Activated T-helper 9 cell treated with anti-CD3 and anti-CD28 coated beads, Interleukin-2, amount 50 U/mL, for 16 hours (primary cell): Measurements from ENCODE around the gene ROBO4.

Source experiments
- DNase-seq: peaks from one replicate; pipeline ENCODE4 v3.0.0-alpha.2; 2020; ENCODE audit warnings: low read depth

The ROBO4 gene

GRCh38 chr11:124889191-124890091 lies 8.2 kb downstream of the ROBO4 start:
- DNase-seq, result no peak

- DNase-seq, result no peak
Measured at GRCh38 chr11:124887667-124888013, 10.0 kb downstream of the ROBO4 start.

GRCh38 chr11:124886978-124887666 lies 10.5 kb downstream of the ROBO4 start:
- DNase-seq, result no peak

GRCh38 chr11:124886476-124886875 lies 11.2 kb downstream of the ROBO4 start:
- DNase-seq, result no peak

- no peak for DNase-seq
Measured at GRCh38 chr11:124884869-124885479, 12.7 kb downstream of the ROBO4 start.

DNA sequence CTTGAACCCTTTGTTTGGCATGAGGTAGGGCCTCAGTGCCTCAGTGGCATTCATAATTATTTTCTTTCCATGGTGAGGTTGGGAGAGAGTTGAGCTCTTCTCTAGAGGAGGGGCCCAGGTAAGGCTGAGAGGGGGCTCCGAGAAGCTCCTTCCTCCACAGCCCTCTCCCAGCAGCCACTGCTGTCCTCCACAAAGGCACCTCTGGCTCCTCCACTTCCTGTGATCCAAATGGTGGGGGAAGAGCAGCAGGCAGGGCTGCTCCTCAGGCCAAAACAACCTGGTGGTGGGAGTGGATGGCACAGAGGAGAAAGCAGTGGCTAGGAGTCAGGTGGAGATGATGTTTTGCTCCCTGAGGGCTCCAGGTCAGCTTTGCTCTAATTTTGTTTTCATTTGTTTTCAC lies 13.3 kb downstream of the ROBO4 start:
- DNase-seq, result no peak

GRCh38 chr11:124882339-124883071 lies 15.2 kb downstream of the ROBO4 start:
- DNase-seq, result no peak

DNA sequence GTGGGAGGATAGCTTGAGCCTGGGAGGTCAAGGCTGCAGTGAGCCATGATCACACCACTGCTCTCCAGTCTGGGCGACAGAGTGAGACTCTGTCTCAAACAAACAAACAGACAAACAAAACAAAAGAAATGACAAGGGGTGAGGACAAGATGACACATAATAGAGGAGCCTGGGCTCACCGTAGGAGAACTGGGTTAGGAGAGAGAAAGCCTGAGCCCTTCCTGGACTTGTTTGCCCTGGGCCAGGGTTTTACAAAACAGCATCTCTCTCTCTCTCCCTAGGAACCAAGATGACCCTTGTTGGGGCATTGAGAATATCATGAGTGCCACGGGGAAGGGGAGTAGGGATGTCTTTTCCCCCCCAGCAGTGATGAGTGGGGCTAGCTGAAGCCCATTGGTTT lies 16.7 kb downstream of the ROBO4 start:
- DNase-seq, result no peak

- DNase-seq, result no peak
Measured at GRCh38 chr11:124880290-124880611, 17.4 kb downstream of the ROBO4 start.

DNA sequence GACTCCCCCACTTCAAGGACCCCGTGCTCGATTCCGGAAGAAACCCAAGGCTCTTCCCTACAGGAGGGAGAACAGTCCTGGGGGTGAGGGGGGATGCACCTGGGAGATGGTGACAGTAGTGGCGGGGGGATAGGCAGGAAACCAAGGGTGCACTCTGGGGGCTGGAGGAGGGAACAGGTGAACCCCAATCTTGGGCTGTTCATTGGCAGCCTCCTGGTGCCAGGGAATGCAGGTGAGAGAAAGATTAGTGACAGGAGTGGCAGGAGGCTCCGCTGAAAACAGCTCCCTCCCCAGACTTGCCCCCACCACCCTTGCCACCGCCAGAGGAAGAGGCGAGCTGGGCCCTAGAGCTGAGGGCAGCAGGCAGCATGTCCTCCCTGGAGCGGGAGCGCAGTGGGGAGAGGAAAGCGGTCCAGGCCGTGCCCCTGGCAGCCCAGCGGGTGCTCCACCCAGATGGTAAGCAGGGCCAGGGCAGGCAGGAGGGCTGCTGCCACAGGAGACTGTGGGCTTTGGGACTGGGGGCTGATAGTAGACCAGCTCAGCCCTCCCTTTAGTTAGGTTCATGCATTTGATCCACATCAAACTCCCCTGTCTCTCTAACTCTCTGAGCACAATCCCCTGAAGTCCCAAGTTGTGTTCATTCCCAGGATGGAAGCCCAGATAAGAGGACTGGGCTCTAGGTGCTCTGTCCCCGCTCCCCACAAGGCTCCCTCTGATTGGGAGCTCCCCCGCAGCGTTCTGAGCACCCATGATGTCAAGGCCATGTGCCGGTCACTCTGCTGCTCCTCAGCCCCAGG lies 18.0 kb downstream of the ROBO4 start:
- DNase-seq, result no peak

GRCh38 chr11:124878759-124879492 lies 18.7 kb downstream of the ROBO4 start:
- no peak for DNase-seq

GRCh38 chr11:124877910-124878758 lies 19.5 kb downstream of the ROBO4 start:
- DNase-seq, result no peak

- no peak for DNase-seq
Measured at GRCh38 chr11:124877631-124877909, 20.1 kb downstream of the ROBO4 start.

- DNase-seq, result no peak
Measured at GRCh38 chr11:124876818-124877630, 20.6 kb downstream of the ROBO4 start.

DNA sequence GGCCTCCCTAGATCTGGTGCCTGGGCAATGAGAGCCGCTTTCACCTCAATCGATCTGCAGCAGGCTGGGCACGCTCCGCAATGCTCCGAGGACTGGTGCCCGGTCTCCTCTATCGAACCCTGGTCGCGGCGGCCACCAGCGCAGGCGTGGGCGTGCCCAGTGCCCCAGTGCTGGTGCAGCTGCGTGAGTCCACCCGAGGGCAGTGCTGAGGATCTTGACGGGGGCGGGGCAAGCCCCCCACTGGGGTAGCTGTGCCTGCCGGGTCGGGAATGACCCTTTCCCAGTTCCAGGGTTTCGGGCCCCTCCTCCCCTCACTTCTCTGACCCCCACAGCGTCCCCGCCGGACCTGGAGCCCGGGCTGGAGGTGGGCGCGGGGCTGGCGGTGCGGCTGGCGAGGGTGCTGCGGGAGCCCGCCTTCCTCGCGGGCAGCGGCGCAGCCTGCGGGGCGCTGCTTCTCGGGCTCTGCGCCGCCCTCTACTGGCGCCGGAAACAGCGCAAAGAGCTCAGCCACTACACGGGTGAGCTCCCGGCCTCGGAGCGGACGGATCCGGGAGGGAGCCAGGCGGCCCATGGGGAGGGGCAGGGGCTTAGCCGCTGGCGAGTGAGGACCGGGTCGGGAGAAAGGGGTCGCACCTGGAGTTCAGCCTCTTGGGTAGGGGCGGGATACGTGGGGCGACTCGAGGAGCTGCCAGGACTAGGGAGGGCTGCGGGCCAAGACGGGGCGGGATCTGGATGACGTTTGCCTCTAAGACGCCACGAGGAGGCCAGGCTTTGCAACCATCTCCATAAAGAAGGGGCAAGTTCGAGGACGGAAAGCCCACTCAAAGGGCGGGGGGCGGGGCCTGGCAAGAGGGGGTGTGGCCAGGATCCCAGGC lies 21.5 kb downstream of the ROBO4 start:
- peak; percentile 63 for DNase-seq

DNA sequence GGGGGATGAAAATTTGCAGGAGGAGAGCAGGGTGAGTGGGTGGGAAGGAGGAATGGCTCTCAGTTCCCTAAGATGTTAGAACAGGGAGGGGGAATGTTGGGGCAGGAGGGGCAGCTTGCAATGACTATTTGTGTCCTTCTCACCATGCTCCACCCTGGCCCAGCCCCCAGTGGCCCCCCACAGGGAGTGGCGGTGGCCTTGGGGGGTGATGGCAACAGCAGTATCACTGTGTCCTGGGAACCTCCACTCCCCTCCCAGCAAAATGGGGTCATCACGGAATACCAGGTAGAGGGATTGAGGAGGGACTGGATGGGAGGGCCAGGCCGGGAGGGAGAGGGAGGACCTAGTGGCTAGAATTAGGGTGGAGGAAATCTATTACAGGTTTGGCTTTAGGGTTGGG lies 22.3 kb downstream of the ROBO4 start:
- DNase-seq, result no peak

GRCh38 chr11:124874571-124875255 lies 23.0 kb downstream of the ROBO4 start:
- no peak for DNase-seq

GRCh38 chr11:124873951-124874350 lies 23.7 kb downstream of the ROBO4 start:
- no peak for DNase-seq
